ENCODE results near the gene SHANK2.

The SHANK2 gene

DNA sequence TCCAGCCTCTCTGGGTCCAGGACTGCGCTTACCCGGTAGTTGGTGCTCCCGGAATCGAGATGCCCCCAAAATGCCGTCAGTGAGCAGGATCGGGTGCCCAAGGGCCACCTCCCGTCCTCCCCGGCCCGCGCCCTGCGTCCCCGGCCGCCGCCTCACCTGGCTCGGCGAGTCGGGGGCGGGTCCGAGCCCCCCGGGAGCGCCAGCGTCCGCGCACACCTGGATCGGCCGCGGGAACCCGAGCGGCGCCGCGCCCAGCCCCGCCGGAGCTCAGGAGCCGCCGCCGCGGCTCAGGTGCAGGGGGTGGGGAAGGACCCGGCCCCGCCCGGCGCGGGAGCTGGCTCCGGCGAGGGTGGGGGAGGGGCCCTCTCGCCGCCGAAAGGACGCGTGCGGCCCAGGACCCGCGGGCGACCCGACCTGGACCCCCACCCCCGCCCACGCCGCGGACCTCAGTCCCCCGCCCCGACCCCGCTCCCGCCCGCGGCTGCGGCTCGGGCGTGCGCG is at the start of gene SHANK2:
TSS of gene SHANK2 (minus strand) at position 309 of the 501 bp plus-strand sequence. CDS start 105,251 bp downstream, outside the sequence.
- DNase-seq, result no peak

- DNase-seq, result no peak
Measured at GRCh38 chr11:71301858-71302533, 49.6 kb upstream of the SHANK2 start.

GRCh38 chr11:71301046-71301857 is 48.9 kb upstream of the SHANK2 start:
- DNase-seq, result no peak

- no peak for DNase-seq
Measured at GRCh38 chr11:71300187-71300586, 47.8 kb upstream of the SHANK2 start.

DNA sequence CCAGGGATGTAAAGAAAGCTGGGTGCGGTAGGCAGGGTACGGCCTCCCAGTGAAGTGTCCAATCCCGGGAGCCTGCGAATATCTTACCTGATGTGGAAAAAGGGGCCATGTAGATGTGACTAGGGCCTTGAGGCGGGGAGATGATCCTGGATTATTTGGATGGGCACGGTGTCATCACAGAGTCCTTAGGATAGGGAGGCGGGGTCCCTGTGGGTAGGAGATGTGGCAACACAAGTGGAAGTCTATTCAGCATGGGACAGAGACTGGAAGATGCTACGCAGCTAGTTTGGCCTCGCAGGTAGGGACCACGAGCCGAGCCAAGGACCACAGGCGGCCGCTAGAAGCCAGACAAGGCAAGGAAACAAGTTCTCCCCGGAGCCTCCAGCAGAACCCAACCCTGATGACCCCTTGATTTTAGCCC is 46.4 kb upstream of the SHANK2 start:
- DNase-seq, result no peak

DNA sequence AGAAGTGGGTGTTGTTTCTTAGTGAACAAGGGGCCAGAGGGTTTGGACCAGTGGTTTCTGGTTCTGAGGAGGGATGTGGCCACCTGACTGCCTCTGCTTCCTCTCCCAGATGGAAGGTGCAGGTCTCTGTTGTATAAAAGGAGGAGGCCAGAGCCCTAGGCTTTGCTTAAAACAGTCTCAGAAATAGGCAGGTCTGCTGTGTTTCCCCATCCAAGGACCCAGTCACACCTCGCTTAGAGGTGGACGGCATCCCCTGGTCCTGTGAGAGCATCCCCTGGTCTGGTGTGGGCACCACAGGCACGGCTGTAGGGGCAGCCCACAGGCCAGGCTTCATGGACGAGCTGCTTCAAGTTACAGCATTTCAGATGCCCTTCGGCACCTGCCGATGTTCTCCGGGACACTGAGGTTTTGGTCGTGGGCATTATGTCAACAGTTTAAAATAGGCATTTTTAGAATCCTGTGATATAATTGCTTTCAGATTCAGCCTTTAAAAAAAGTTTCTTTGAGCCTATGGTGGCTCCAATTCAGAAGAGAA is 45.7 kb upstream of the SHANK2 start:
- DNase-seq, result no peak

DNA sequence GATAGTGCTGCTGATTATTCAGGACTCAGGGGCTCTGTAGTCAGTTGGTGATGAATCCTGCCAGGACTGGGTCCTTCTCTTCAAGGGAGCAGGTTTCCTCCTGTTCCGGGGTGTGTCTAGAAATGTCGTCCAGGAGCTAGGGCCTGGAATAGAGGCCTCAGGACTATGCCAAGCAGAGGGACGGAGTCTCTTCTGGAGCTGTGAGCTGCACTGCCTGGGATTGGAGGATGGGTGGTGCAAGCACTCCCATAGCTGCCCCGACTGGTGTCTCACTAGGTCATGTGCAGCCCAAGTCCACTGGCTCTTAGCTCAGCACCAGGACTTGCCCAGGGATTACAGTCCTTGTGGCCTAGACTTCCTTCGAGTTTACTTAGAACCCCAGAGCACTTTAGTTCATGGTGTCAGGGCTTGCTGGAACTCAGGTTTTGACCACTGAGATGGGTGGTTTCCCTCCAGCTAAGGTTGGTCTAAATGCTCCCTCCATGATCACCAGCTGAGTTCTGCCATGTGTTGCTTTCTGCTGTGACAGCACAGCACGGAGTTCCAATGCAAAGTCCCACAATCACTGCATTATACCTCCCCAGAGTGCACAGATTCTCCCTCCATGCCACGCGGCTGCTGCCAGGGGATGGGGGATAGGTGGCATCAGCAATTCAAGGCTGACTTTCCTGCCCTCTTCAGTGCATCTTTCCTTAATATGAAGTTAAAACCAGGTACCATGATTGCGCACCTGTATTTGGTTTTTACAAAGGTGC is 42.6 kb upstream of the SHANK2 start:
- no peak for DNase-seq

DNA sequence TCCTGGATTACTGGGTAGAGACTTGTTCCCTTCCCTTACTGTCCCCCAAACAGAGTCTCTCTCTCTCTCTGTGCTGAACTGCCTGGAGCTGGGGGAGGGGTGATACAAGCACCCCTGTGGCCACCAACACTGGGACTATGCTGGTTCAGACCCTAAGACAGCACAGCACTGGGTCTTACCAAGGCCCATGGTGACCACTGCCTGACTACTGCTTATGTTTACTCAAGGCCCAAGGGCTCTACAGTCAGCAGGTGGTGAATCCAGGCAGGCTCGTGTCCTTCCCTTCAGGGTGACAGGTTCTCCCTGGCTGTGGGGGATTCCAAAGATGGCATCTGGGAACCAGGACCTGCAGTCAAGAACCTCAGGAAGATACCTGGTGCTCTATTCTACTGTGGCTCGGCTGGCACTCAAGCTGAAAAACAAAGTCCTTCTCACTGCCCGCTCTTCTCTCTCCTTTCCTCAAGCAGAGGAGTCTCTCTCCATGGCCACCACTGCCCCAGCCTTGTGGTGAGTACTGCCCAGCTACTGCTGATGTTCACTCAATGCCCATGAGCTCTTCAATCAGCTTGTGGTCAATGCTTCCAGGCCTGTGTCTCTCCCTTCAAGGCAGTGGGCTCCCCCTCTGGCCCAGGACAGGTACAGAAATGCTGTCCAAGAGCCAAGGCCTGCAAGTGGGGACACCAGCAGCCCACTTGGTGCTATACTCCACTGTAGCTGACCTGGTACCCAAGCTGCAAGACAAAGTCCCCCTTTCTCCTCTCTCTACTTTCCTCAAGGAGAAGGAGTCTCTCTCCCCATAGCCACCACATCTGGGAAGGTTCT is 41.8 kb upstream of the SHANK2 start:
- DNase-seq, result no peak

DNA sequence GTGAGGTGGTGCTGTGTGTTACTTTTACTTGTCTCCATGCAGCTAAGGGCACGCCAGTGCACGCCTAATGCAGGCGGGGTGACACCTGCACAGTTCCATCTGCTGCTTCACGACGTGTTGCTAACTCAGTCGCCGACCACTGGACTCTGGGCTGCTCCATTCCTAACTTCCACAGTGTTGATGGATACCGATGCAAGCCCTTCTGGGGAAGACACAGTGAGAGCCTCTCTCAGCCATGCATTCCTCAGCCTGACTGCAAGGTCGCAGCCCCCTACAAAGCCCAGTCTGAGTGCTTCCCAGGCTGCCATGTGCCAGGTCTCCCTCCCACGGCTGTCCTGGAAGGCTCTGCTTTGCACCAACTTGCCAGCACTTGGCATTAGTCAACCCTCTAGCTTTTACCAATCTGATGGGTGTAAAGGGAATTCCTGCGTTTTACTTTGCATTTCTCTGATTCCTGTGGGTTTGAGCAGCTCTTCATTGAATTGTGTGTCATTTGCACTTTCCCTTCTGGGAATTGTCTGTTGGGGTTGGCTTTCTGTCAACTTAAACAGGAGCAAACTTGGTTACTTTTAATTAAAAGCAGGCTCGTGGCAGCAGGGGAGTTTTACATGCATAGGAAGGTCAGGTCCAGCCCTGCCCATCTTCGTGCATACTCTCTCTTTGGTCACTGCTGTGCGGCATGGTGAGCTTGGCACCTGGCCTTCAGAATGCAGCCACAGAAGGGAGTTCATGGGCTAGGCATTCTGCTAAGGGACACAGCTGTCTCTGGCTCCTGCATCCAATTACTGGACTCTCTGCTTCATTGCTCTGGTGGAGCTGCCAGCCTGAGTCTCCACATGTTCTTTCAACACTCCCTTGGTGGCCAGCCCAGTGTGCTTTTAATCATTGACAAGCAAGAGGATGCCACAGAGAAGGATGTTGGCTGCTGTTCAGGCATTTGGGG is 34.6 kb upstream of the SHANK2 start:
- DNase-seq, result no peak

- DNase-seq, result no peak
Measured at GRCh38 chr11:71285111-71285510, 32.7 kb upstream of the SHANK2 start.

GRCh38 chr11:71284525-71285092 is 32.2 kb upstream of the SHANK2 start:
- no peak for DNase-seq

GRCh38 chr11:71283971-71284441 is 31.6 kb upstream of the SHANK2 start:
- DNase-seq, result no peak

- DNase-seq, result no peak
Measured at GRCh38 chr11:71282581-71283351, 30.4 kb upstream of the SHANK2 start.

DNA sequence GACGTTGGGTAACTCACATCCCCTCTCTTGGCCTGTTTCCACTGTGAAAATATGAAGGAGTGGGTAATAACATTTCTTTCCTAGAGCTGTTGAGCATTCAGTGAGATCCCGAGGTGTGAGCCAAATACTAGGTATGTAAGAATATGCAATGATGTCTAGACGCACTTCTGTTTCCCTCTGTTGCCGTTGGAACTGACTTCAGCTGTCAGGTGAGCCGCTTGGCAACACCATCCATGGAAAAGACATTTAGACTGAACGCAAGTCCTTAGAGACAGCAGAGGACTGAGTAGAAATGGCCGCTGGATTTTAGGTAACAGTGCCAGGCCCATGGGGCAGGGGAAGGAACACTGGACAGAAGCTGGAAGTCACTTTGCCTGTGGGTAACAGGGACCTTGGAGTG is 29.5 kb upstream of the SHANK2 start:
- no peak for DNase-seq

DNA sequence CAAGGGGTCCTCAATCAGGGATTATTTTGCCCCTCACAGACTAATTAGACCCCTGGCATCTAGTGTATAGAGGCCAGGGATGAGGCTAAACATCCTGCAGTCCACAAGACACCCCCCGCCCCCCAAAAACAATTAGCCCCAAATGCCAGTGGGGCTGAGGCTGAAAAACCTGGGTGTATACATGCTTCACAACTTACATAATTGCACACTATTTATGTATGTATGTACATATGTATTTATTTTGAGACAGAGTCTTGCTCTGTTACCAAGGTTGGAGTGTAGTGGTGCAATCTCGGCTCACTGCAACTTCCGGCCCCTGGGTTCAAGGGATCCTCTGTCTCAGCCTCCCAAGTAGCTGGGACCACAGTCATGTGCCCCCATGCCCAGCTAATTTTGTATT is 28.8 kb upstream of the SHANK2 start:
- no peak for DNase-seq

GRCh38 chr11:71279916-71280645 is 27.7 kb upstream of the SHANK2 start:
- DNase-seq, result no peak

GRCh38 chr11:71272161-71272560 is 19.8 kb upstream of the SHANK2 start:
- DNase-seq, result no peak

DNA sequence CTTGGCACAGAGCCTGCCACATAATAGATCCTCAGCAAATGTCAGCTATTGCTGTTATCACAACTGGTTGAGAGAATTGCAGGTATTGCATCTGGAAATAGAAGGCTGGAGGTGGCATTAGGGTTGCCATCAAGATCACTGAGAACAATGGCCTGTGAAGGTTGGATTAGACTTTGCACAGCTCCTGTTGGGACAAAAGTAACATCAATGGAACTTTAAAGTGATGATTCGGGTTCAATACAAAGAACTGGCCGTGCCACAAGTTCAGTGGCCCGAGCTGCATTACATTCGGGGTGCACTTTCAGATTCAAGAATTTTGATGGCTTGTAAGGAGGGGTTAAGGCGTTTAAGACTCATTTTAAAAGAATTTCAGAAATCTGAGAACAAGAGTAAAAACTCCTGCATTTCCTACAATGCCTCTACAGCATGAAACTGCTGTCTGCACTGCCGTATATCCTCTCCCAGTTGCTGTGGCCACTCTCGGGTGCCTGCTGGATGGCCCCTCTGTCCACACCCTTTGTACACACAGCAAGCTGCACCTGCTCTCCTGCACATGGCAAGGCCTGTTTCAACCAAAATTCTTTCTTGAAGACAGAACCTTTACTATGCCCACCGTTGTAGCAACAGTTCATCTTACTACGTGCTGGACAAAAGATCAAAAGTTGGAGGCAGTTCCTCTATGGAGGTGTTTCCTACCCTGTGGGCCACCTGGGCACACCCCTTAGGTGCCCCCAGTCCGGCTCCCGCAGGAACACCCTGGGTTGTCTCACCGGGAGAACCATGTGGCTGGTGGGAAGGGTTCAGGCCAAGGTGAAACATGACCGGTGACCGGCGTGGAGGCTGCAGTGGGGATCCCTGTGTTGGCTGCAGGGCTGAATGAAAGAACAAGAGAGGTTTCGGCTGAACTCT is 17.5 kb upstream of the SHANK2 start:
- no peak for DNase-seq

Measured in CD4-positive, alpha-beta T cell treated with Interleukin-6 for 4 hours (primary cell).